Measurements from ENCODE around the gene CAMK2D. TPM values are rescaled to one million over a fixed set of nuclear protein-coding genes. Genes with fewer than 3 reads are reported as not detected.

The CAMK2D gene
- total RNA-seq, 1 donor = 378 TPM

- no peak overlapping the region for H3K4me3 ChIP-seq (ENCODE audit: low read depth, low read length)
- DNase-seq (ENCODE audit: low read depth) = peak; percentile 12
- TF ChIP-seq CTCF (IDR thresholded peaks at IDR 0.05; ENCODE audit: insufficient read depth, low read length) = no peak
These were observed 259.1 kb downstream of the CAMK2D start for GRCh38 chr4:113502476-113502875.

GRCh38 chr4:113500424-113500823, 261.1 kb downstream of the CAMK2D start:
- H3K4me3 ChIP-seq (ENCODE audit: low read depth, low read length) = no peak overlapping the region
- TF ChIP-seq CTCF (IDR thresholded peaks at IDR 0.05; ENCODE audit: insufficient read depth, low read length) = no peak
- no peak for DNase-seq (ENCODE audit: low read depth)

GRCh38 chr4:113499696-113500095, 261.8 kb downstream of the CAMK2D start:
- no peak for TF ChIP-seq CTCF (IDR thresholded peaks at IDR 0.05; ENCODE audit: insufficient read depth, low read length)
- H3K4me3 ChIP-seq (ENCODE audit: low read depth, low read length) = no peak overlapping the region
- DNase-seq (ENCODE audit: low read depth) = peak; percentile 86

GRCh38 chr4:113499166-113499565, 262.4 kb downstream of the CAMK2D start:
- no peak overlapping the region for H3K4me3 ChIP-seq (ENCODE audit: low read depth, low read length)
- no peak for DNase-seq (ENCODE audit: low read depth)
- TF ChIP-seq CTCF (IDR thresholded peaks at IDR 0.05; ENCODE audit: insufficient read depth, low read length) = no peak

GRCh38 chr4:113497154-113497884, 264.2 kb downstream of the CAMK2D start:
- peak; percentile 72 for DNase-seq (ENCODE audit: low read depth)
- TF ChIP-seq CTCF (IDR thresholded peaks at IDR 0.05; ENCODE audit: insufficient read depth, low read length) = no peak
- H3K4me3 ChIP-seq (ENCODE audit: low read depth, low read length) = no peak overlapping the region

- DNase-seq (ENCODE audit: low read depth) = peak; percentile 36
- H3K4me3 ChIP-seq (ENCODE audit: low read depth, low read length) = no peak overlapping the region
- no peak for TF ChIP-seq CTCF (IDR thresholded peaks at IDR 0.05; ENCODE audit: insufficient read depth, low read length)
These were observed 264.8 kb downstream of the CAMK2D start for GRCh38 chr4:113496698-113497097.

- no peak for TF ChIP-seq CTCF (IDR thresholded peaks at IDR 0.05; ENCODE audit: insufficient read depth, low read length)
- no peak for DNase-seq (ENCODE audit: low read depth)
- H3K4me3 ChIP-seq (ENCODE audit: low read depth, low read length) = no peak overlapping the region
These were observed 265.7 kb downstream of the CAMK2D start for GRCh38 chr4:113495790-113496189.

Measured in fibroblast of the aortic adventitia (primary cell).